Spleen (tissue), 11 donors: ENCODE measurements around the gene FAM184A. TPM values are rescaled to one million over a fixed set of nuclear protein-coding genes. Genes with fewer than 3 reads are reported as not detected.
"Not testable (repeated sequence)": the region's sequence is repeated elsewhere in the genome, so short reads cannot be mapped to it uniquely, and the experiment has no call there.

ENCODE experiments used
- DNase-seq: peaks from one replicate; pipeline ENCODE4 v3.0.0-alpha.2; 2020
- H3K27ac ChIP-seq, 8 donors: fragments of 200-600 bp; sonication (generic) in 7 of 8; 1 replicate in 4 of 8; 2 replicates in 4 of 8; pipeline versions ENCODE4 v1.5.0 to v1.8.0; 2016 to 2021; ENCODE audit warnings: inconsistent platforms in 4 of 8, mild to moderate bottlenecking in 4 of 8, moderate library complexity in 1 of 8
- H3K27me3 ChIP-seq, 7 donors: fragments of 200-600 bp; sonication (generic) in 6 of 7; replicated peaks in 1 of 7; 1 replicate in 4 of 7; 2 replicates in 3 of 7; pipeline versions ENCODE4 v1.5.0 to v1.8.0; 2016 to 2021; ENCODE audit warnings: inconsistent platforms in 3 of 7, mild to moderate bottlenecking in 1 of 7
- H3K36me3 ChIP-seq, 6 donors: fragments of 200-600 bp; sonication (generic) in 5 of 6; 1 replicate in 4 of 6; 2 replicates in 2 of 6; pipeline versions ENCODE4 v1.5.0 to v1.8.0; 2016 to 2021; ENCODE audit warnings: inconsistent platforms in 2 of 6
- H3K4me1 ChIP-seq, 6 donors: fragments of 200-600 bp; sonication (generic) in 5 of 6; 1 replicate in 3 of 6; 2 replicates in 3 of 6; pipeline versions ENCODE4 v1.5.0 to v1.8.0; 2016 to 2021; ENCODE audit warnings: inconsistent platforms in 3 of 6
- H3K4me3 ChIP-seq, 8 donors: fragments of 200-600 bp; sonication (generic) in 7 of 8; 1 replicate in 4 of 8; 2 replicates in 4 of 8; pipeline versions ENCODE4 v1.5.0 to v1.8.0; 2016 to 2021; ENCODE audit warnings: inconsistent platforms in 4 of 8, mild to moderate bottlenecking in 4 of 8, moderate library complexity in 2 of 8
- H3K9me3 ChIP-seq, 8 donors: fragments of 200-600 bp; sonication (generic) in 7 of 8; 1 replicate in 4 of 8; 2 replicates in 4 of 8; pipeline versions ENCODE4 v1.5.0 to v1.8.0; 2016 to 2021; ENCODE audit warnings: inconsistent platforms in 4 of 8
- POLR2A ChIP-seq, 3 donors: fragments of 450-650 bp; IDR thresholded peaks; one replicate each; pipeline ENCODE4 v1.5.1; 2017; ENCODE audit warnings: antibody characterized with exemption in 3 of 3, mild to moderate bottlenecking in 1 of 3
- POLR2AphosphoS5 ChIP-seq, 3 donors: sonication (generic); formaldehyde crosslinking; IDR thresholded peaks; one replicate each; pipeline ENCODE4 v1.5.1; 2017; ENCODE audit warnings: antibody characterized with exemption in 3 of 3
- WGBS, 5 donors: extraction: QIAGEN DNeasy Blood & Tissue Kit in 3 of 5; methylation state at CpG; one replicate each; pipeline versions ENCODE4 v1.1.5 to v1.1.7; 2013 to 2018; 5-methylcytosine and 5-hydroxymethylcytosine counted together
- intact Hi-C: fragments of 100-400 bp; cut with DNase I; formaldehyde crosslinking; loops from one replicate; pipeline ENCODE4 v1.15.0; 2023; ENCODE audit warnings: low total_unique reads
- polyA plus RNA-seq, 3 donors: library from polyadenylated mRNA; stranded (reverse); fragments of 200-250 nt; gene quantifications; one replicate each; pipeline ENCODE4 v1.2.1, GENCODE V29; 2013
- total RNA-seq, 7 donors: library from RNA; depleted of rRNA in 3 of 7; stranded (reverse); fragments of >200 nt in 3 of 7; fragmentation: NEBNext Ultra II Directional in 4 of 7; extraction: Animal tissue kit (Norgen Biotek cat#: 25700) in 4 of 7; gene quantifications; one replicate each; pipeline versions ENCODE4 v1.1.0 to v1.2.1, GENCODE V29; 2016 to 2021
- TF ChIP-seq, protein P1 (sequence below), 11 experiments: fragments of 200-600 bp in 7 of 11; fragments of 450-650 bp in 4 of 11; sonication (generic) in 4 of 11; IDR thresholded peaks in 8 of 11; conservative IDR thresholded peaks in 3 of 11; 1 replicate in 7 of 11; 2 replicates in 4 of 11; pipeline versions ENCODE4 v1.4.0 to v1.8.0; 2016 to 2021; ENCODE audit warnings: antibody characterized with exemption in 11 of 11, inconsistent platforms in 4 of 11, mild to moderate bottlenecking in 1 of 11
- donor health status: healthy with polysubstance abuse.
- donor health status: DM: no; HTN: no; CAD: no; lungs with moderate emphysema.
- donor health status: DM: no; HTN: no; CAD: no.
- donor health status: Bipolar disorder and iron deficiency.
- donor health status: healthy.
- donor health status: DM: no; HTN: no; CAD: no.
- donor health status: DM: yes; HTN: yes; CAD: no.

The FAM184A gene
- total and polyA plus RNA-seq, 10 donors, result 0.66 to 2.0 (median 1.2) TPM

- 71 to 87% (median 79%) methylated on average over 6 of the region's 6 CpGs for WGBS, 5 donors
- DNase-seq, result no peak
- Histone ChIP-seq H3K36me3 (no peaks in the 10 kb centered on the region), H3K27ac (no peak overlapping the region), H3K4me3 (no peak overlapping the region), H3K9me3 (no peaks in the 10 kb centered on the region), H3K27me3 (no peaks in the 10 kb centered on the region), H3K4me1 (no peaks in the 10 kb centered on the region)
- TF ChIP-seq, protein P1, sequence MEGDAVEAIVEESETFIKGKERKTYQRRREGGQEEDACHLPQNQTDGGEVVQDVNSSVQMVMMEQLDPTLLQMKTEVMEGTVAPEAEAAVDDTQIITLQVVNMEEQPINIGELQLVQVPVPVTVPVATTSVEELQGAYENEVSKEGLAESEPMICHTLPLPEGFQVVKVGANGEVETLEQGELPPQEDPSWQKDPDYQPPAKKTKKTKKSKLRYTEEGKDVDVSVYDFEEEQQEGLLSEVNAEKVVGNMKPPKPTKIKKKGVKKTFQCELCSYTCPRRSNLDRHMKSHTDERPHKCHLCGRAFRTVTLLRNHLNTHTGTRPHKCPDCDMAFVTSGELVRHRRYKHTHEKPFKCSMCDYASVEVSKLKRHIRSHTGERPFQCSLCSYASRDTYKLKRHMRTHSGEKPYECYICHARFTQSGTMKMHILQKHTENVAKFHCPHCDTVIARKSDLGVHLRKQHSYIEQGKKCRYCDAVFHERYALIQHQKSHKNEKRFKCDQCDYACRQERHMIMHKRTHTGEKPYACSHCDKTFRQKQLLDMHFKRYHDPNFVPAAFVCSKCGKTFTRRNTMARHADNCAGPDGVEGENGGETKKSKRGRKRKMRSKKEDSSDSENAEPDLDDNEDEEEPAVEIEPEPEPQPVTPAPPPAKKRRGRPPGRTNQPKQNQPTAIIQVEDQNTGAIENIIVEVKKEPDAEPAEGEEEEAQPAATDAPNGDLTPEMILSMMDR (IDR thresholded peaks at IDR 0.05 in 8 of 11, conservative IDR thresholded peaks at IDR 0.05 in 3 of 11), result no peak
- TF ChIP-seq POLR2A (IDR thresholded peaks at IDR 0.05), result no peak
- no peak for TF ChIP-seq POLR2AphosphoS5 (IDR thresholded peaks at IDR 0.05)
- intact Hi-C loops, result no loop called here
These were observed 54.4 kb downstream of the FAM184A start for GRCh38 chr6:119024111-119024510.

DNA sequence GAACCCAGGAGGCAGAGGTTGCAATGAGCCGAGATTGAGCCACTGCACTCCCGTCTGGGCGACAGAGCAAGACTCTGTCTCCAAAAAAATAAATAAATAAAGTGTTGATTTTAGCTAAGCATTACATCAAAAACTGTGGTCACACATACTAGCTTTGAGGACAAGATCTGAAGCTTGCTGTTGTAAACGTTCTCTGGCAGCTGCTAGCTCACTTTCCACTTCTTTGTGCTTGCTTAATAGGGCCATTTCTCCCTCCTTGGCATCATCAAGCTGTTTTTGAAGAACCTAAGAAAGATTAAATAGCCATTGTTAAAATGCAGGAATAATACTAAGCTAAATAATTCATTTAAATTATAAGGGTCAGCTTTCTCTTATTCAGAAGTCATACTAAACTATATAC is 55.7 kb downstream of the FAM184A start:
- no peak for DNase-seq
- intact Hi-C loops, result no loop called here

DNA sequence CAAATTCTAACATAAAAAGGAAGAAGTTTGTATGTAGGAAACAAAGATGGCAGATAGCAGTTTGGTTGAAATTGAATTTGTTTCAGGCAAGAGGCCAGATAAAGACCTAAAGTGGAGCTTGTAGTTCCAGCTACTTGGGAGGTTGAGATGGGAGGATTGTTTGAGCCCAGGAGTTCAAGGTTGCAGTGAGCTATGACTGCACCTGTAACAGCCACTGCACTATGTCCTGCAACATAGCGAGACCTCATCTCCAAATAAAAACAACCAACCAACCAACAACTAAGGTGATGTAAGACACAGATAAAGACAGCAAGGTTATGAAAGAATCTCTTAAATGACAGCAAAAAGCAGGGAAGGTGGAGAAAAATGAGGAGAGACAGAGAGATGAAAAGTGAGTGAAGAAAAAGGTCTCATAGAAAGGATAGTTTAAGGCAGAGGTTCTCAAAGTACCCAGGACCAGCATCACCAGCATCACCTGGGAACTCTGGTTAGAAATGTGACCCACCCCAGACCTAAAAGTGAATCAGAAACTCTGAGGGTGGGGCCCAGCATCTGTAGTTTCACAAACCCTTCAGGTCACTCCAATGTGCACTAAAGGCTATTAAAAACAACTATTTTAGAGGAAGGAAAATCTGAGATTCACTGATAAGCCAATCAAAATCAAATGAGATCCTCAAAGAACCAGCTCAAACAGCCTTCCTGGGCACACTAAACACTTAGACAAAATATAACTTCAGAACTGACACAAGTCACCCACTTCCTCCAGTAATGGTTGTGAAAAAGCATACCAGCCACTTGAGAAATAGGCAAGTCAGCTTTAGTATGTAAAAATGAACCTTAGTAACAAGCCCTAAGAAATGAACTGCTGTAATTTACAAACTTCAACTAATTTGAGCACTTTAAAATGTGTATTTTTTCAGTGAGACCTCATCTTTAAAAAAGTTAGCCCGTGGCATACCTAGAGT is 57.6 kb downstream of the FAM184A start:
- no peak overlapping the region for H3K4me3 ChIP-seq
- WGBS, 5 donors, result 89 to 97% (median 95%) methylated on average over 2 of the region's 2 CpGs
- no peaks in the 10 kb centered on the region for H3K4me1 ChIP-seq
- H3K27ac ChIP-seq, result no peak overlapping the region
- no peaks in the 10 kb centered on the region for H3K36me3 ChIP-seq
- H3K27me3 ChIP-seq, result no peaks in the 10 kb centered on the region
- intact Hi-C loops, result no loop called here
- TF ChIP-seq POLR2AphosphoS5 (IDR thresholded peaks at IDR 0.05) (no peak), POLR2A (IDR thresholded peaks at IDR 0.05) (no peak)
- TF ChIP-seq, protein P1 (IDR thresholded peaks at IDR 0.05 in 8 of 11, conservative IDR thresholded peaks at IDR 0.05 in 3 of 11), result no peak
- no peaks in the 10 kb centered on the region for H3K9me3 ChIP-seq
- DNase-seq, result no peak

More for the DNA sequence above, 55.7 kb downstream of the FAM184A start:
- Histone ChIP-seq H3K27me3 (no peaks in the 10 kb centered on the region), H3K9me3 (no peaks in the 10 kb centered on the region), H3K27ac (no peak overlapping the region), H3K4me1 (no peaks in the 10 kb centered on the region), H3K4me3 (no peak overlapping the region), H3K36me3 (no peaks in the 10 kb centered on the region)
- 75 to 92% (median 84%) methylated on average over 4 of the region's 4 CpGs for WGBS, 5 donors
- no peak for TF ChIP-seq POLR2AphosphoS5 (IDR thresholded peaks at IDR 0.05)

GRCh38 chr6:119015165-119015564 is 63.3 kb downstream of the FAM184A start:
- WGBS, 5 donors, result 93 to 99% (median 96%) methylated on average over 14 to 22 of the region's 22 CpGs
- intact Hi-C loops, H3K9me3 ChIP-seq, H3K27me3 ChIP-seq, H3K4me3 ChIP-seq, H3K4me1 ChIP-seq, H3K27ac ChIP-seq, DNase-seq, H3K36me3 ChIP-seq: not testable (repeated sequence)

GRCh38 chr6:119012521-119012920 is 65.9 kb downstream of the FAM184A start:
- Histone ChIP-seq H3K4me1 (no peaks in the 10 kb centered on the region), H3K27ac (no peak overlapping the region), H3K9me3 (peaks cover 0 to 19% (median 11%) of the 10 kb centered on the region in 8 donors), H3K36me3 (no peaks in the 10 kb centered on the region), H3K27me3 (no peaks in the 10 kb centered on the region), H3K4me3 (no peak overlapping the region)
- 94 to 96% (median 95%) methylated on average over 1 of the region's 1 CpG for WGBS, 5 donors
- intact Hi-C loops, result no loop called here
- no peak for DNase-seq
- no peak for TF ChIP-seq POLR2A (IDR thresholded peaks at IDR 0.05)
- TF ChIP-seq POLR2AphosphoS5 (IDR thresholded peaks at IDR 0.05), result no peak
- TF ChIP-seq, protein P1 (IDR thresholded peaks at IDR 0.05 in 8 of 11, conservative IDR thresholded peaks at IDR 0.05 in 3 of 11), result no peak

- H3K4me3 ChIP-seq, H3K36me3 ChIP-seq, H3K27me3 ChIP-seq, H3K4me1 ChIP-seq, intact Hi-C loops, H3K27ac ChIP-seq, DNase-seq: not testable (repeated sequence)
- 87 to 96% (median 93%) methylated on average over 3 of the region's 3 CpGs for WGBS, 5 donors
- peaks cover 0 to 19% (median 11%) of the 10 kb centered on the region in 8 donors for H3K9me3 ChIP-seq
These were observed 69.2 kb downstream of the FAM184A start for GRCh38 chr6:119009266-119009665.
